Right lobe of liver (tissue), 6 donors: ENCODE results near the gene KBTBD3. TPM values are rescaled to one million over a fixed set of nuclear protein-coding genes. Genes with fewer than 3 reads are reported as not detected.

ENCODE experiments used
- ATAC-seq, 4 donors: fragments of 200-7000 bp; cut with Tn5 transposase; one replicate each; pipeline ENCODE4 v1.9.1; 2020; ENCODE audit warnings: mild to moderate bottlenecking in 4 of 4, moderate library complexity in 4 of 4
- DNase-seq, 3 donors: peaks; one replicate each; pipeline ENCODE4 v3.0.0-alpha.2; 2020
- H3K27ac ChIP-seq, 3 donors: fragments of 200-600 bp; one replicate each; pipeline ENCODE4 v1.8.0; 2022
- H3K27me3 ChIP-seq, 2 donors: fragments of 200-600 bp; one replicate each; pipeline ENCODE4 v1.8.0; 2022
- H3K36me3 ChIP-seq, 4 donors: fragments of 200-600 bp; sonication (generic) in 1 of 4; one replicate each; pipeline versions ENCODE4 v1.5.1 to v1.8.0; 2017 to 2022; ENCODE audit warnings: control low read depth in 1 of 4
- H3K4me1 ChIP-seq, 4 donors: fragments of 200-600 bp; sonication (generic) in 1 of 4; one replicate each; pipeline versions ENCODE4 v1.5.1 to v1.8.0; 2017 to 2022; ENCODE audit warnings: control low read depth in 1 of 4
- H3K4me3 ChIP-seq, 3 donors: fragments of 200-600 bp; one replicate each; pipeline ENCODE4 v1.8.0; 2022
- H3K9me3 ChIP-seq, 4 donors: fragments of 200-600 bp; sonication (generic) in 1 of 4; one replicate each; pipeline versions ENCODE4 v1.5.1 to v1.8.0; 2017 to 2022; ENCODE audit warnings: control low read depth in 1 of 4
- CTCF ChIP-seq, 4 donors: fragments of 200-600 bp in 3 of 4; fragments of 450-650 bp in 1 of 4; IDR thresholded peaks; one replicate each; pipeline versions ENCODE4 v1.5.1 to v1.8.0; 2016 to 2022; ENCODE audit warnings: antibody characterized with exemption in 4 of 4, mild to moderate bottlenecking in 2 of 4
- POLR2A ChIP-seq: fragments of 450-650 bp; IDR thresholded peaks from one replicate; pipeline ENCODE4 v1.6.1; 2017; ENCODE audit warnings: antibody characterized with exemption, mild to moderate bottlenecking
- WGBS: methylation state at CpG from one replicate; pipeline ENCODE4 v1.1.6; 2018; ENCODE audit warnings: low coverage, low lambda C conversion rate; ENCODE audit not compliant: insufficient coverage; ENCODE audit errors: missing lambda C conversion rate; 5-methylcytosine and 5-hydroxymethylcytosine counted together
- intact Hi-C, 2 donors: fragments of 100-400 bp; cut with DNase I; formaldehyde crosslinking; loops; one replicate each; pipeline versions ENCODE4 v1.11.2 to v1.14.1; 2022
- total RNA-seq, 6 experiments: library from RNA; depleted of rRNA in 2 of 6; stranded (reverse); fragments of >200 nt in 2 of 6; fragmentation: NEBNext Ultra II Directional in 3 of 6; extraction: Animal tissue kit (Norgen Biotek cat#: 25700) in 3 of 6; gene quantifications; one replicate each; pipeline versions ENCODE4 v1.1.0 to v1.2.4, GENCODE V29; 2016 to 2023
- donor health status: DM: no; HTN: yes; CAD: no.
- donor health status: DM: no; HTN: no; CAD: no.
- donor health status: DM: no; HTN: no; CAD: no.
- donor health status: DM: no; HTN: yes; CAD: no.
- donor health status: DM: no; HTN: yes; CAD: no.

The KBTBD3 gene
- total RNA-seq, 6 experiments from 2014 or later = 1.9 to 5.0 (median 2.6) TPM

GRCh38 chr11:106101370-106101769 lies 24.2 kb upstream of the KBTBD3 start:
- TF ChIP-seq POLR2A (no peak), CTCF (IDR thresholded peaks at IDR 0.05) (no peak)
- H3K27ac ChIP-seq = no peak overlapping the region
- H3K4me1 ChIP-seq = no peaks in the 10 kb centered on the region
- no peak for ATAC-seq
- H3K4me3 ChIP-seq = no peak overlapping the region
- DNase-seq = no peak
- intact Hi-C loops = no loop called here
- peaks cover 0 to 17% (median 5%) of the 10 kb centered on the region in 4 donors for H3K36me3 ChIP-seq
- no peaks in the 10 kb centered on the region for H3K9me3 ChIP-seq
- H3K27me3 ChIP-seq = no peaks in the 10 kb centered on the region
- 67% methylated on average over 3 of the region's 3 CpGs for WGBS

- Histone ChIP-seq H3K27me3 (no peaks in the 10 kb centered on the region), H3K36me3 (peaks cover 0 to 40% (median 13%) of the 10 kb centered on the region in 4 donors), H3K4me1 (no peaks in the 10 kb centered on the region), H3K27ac (no peak overlapping the region), H3K9me3 (no peaks in the 10 kb centered on the region), H3K4me3 (no peak overlapping the region)
- TF ChIP-seq CTCF (IDR thresholded peaks at IDR 0.05) = no peak
- TF ChIP-seq POLR2A = no peak
- no peak for DNase-seq
- WGBS = 100% methylated on average over 1 of the region's 1 CpG
- ATAC-seq = no peak
- intact Hi-C loops = no loop called here
Observed at GRCh38 chr11:106098893-106099553, 21.9 kb upstream of the KBTBD3 start.

- Histone ChIP-seq H3K27me3 (no peaks in the 10 kb centered on the region), H3K36me3 (peaks cover 0 to 69% (median 23%) of the 10 kb centered on the region in 4 donors), H3K9me3 (no peaks in the 10 kb centered on the region), H3K4me1 (peaks cover 0 to 10% (median 2%) of the 10 kb centered on the region in 4 donors), H3K4me3 (no peak overlapping the region), H3K27ac (no peak overlapping the region)
- intact Hi-C loops = no loop called here
- DNase-seq (no peak), ATAC-seq (no peak)
- no peak for TF ChIP-seq POLR2A
- TF ChIP-seq CTCF (IDR thresholded peaks at IDR 0.05) = no peak
- WGBS = 94% methylated on average over 1 of the region's 1 CpG
Observed at GRCh38 chr11:106092446-106092845, 15.3 kb upstream of the KBTBD3 start.

- Histone ChIP-seq H3K27ac (no peak overlapping the region), H3K4me1 (peaks cover 0 to 19% (median 4%) of the 10 kb centered on the region in 4 donors), H3K9me3 (no peaks in the 10 kb centered on the region), H3K36me3 (peaks cover 0 to 61% (median 20%) of the 10 kb centered on the region in 4 donors), H3K27me3 (no peaks in the 10 kb centered on the region), H3K4me3 (no peak overlapping the region)
- 87% methylated on average over 3 of the region's 3 CpGs for WGBS
- DNase-seq (no peak), ATAC-seq (no peak)
- intact Hi-C loops = no loop called here
- TF ChIP-seq CTCF (IDR thresholded peaks at IDR 0.05) (no peak), POLR2A (no peak)
Observed at GRCh38 chr11:106091480-106092123, 14.5 kb upstream of the KBTBD3 start.
